GM21619 (cell line): ENCODE results near the gene SRI.
A peak's percentile ranks its signal among the peaks of the same experiment; 100 is the strongest.
"Not testable (repeated sequence)": the region's sequence is repeated elsewhere in the genome, so short reads cannot be mapped to it uniquely, and the experiment has no call there.

Experiments
- ATAC-seq: cut with Tn5 transposase; IDR thresholded peaks from one replicate; pipeline ENCODE4 v1.9.1; 2021; ENCODE audit not compliant: unreplicated experiment

SRI gene, protein sequence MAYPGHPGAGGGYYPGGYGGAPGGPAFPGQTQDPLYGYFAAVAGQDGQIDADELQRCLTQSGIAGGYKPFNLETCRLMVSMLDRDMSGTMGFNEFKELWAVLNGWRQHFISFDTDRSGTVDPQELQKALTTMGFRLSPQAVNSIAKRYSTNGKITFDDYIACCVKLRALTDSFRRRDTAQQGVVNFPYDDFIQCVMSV

DNA sequence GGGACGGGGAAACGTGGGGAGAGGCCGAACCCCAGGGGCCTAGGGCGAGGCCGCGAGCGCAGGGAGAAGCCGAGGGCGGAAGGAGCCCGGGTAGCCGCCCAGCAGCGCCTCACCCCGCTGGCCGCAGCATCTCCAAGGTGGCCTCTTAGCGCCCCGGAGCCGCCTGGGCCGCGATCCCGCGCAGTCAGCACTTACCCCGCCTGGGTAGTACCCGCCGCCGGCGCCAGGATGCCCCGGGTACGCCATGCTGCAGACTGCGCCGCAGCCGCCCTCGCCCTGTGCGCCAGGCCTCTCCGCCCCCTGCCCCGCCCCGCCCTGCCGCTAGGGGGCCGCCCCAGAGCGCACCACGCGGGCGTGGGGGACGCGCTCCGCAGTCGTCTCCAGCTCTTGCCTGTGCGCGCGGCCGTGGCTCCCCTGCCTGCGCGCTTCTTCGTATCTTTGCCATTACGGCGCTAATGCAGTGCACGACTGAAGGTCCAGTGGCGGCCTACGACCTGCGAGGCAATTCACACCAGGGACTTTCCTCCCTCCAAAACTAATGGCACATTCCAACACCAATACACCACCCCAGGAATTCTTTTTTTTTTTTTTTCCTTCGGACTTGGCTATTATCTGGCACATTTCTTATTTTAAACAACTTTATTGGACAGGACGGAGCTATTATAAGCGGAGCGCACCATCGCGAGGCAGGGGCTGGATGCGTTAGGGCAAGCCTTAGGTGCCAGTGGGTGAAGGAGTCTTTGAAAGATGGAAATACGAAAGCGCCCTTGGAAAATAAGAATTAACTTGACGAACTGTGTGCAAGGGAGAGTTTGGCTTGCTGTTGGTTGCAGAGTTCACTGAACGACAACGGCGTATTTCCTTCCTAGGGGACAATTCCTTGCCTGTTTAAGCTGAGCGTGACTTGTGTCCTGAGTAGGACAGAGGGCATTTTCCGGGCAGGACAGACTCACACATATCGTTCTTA lies at the start of gene SRI:
SRI (minus strand) TSS at position 258 of the 967 bp plus-strand sequence; CDS start at position 246, 12 bp downstream.
- peak; percentile 54 for ATAC-seq

DNA sequence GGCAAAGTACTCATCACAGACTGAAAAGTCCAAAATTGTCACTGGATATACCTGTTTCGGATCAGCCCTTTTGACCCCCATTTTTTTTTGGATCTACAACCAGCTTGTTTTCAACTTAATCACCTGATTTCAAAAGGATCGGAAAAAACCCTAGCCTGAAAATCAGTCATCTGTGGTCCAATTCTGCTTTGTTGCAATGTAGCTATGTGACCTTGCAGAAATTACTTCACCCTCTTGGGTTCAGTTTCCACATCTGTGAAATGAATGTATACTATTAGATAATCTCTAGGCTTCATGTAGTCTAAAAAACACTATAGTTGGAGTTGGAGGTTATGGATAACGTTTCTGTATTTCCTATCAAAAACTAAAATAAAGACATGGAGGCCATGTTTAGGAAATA lies 49.7 kb upstream of the SRI start:
- ATAC-seq = no peak

DNA sequence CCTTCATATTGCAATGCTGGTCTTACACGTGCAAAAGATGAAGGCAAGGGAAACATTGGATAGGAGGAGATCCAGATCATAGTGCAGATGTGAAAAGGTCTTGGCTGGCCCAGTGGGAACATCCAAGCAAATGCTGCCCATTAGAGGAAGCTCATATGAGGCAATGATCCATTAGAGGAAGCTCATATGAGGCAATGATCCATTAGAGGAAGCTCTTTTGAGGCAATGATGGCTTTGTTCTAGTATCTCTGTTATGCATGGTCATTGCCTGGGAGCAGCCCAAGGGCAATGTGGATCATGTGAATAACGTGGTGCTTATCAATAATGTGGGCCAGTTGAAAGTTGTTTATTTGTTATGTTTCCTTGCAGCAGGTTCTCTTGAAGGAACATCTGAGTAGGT lies 49.0 kb upstream of the SRI start:
- ATAC-seq = no peak

DNA sequence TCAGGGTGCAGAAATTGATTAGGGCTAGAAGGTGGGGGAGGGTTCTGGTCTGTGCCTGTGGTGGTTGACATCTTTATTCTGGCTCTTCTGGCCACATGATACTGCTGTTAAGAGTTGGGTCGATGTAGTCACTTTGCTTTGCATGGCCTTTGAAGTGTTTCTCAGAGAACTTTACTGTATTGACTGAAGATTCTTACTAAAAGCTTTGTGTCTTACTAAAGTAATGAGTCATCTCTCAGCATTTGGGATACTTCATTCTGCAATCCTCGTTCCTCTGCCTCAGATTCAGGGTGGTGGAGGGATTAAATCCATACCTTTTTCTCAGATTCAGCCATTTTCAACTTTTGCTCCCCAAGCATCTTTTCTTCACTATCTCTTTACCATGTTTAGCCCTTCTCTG lies 48.2 kb upstream of the SRI start:
- no peak for ATAC-seq

DNA sequence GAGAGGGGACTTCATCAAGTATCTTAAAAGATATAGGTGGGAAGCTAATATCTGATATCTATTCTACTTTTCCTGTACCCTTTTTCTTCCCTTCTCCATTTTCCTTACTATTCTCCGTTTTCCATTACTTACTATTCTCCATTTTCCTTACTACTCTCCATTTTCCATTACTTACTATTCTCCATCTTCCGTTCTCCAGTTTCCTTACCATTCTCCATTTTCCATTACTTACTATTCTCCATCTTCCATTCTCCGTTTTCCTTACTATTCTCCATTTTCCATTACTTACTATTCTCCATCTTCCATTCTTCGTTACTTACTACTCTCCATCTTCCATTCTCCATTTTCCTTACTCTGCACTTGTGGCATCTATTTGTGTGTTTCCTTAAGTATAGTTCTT lies 47.6 kb upstream of the SRI start:
- ATAC-seq = no peak

DNA sequence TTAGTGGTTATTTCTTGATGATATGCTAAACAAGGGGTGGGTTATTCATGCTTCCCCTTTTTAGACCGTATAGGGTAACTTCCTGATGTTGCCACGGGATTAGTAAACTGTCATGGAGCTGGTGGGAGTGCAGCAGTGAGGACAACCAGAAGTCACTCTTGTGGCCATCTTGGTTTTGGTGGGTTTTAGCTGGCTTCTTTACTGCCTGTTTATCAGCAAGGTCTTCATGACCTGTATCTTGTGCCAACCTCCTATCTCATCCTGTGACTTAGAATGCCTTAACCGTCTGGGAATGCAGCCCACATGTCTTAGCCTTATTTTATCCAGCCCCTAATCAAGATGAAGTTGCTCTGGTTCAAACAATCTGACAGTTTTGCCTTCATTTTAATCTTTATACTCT lies 45.1 kb upstream of the SRI start:
- ATAC-seq = not testable (repeated sequence)

DNA sequence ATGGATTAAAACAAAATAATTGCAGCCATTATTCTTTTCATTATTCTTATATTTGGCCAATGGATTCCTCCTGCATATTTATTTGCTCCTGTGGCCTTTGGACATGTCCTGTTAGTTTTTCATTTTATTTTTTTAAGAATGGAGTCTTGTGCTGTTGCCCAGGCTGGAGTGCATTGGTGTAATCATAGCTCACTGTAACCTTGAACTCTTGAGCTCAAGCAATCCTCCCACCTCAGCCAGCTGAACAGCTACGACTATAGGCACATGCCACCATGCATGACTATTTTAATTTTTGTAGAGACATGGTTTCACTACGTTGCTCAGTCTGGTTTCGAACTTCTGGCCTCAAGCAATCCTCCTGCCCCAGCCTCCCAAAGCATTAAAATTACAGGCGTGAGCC lies 42.7 kb upstream of the SRI start:
- ATAC-seq = no peak

DNA sequence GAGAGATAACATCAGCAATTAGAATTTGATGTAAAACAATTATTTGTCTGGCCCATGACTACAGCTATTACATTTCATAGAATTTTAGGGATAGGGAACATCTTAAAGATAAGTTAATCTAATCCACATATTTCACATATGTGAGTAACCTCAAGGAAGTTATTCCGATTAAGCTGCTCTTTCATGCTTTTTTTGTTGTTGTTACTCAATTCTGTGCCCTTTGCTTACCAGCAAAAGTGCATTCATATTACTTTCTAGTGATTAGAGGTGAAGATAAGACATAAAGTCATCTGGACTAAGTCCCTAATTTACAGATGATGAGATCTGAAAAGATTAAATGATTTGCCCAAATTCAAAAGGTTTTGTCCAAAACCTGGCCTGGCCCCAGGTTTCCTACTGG lies 40.9 kb upstream of the SRI start:
- ATAC-seq = no peak

DNA sequence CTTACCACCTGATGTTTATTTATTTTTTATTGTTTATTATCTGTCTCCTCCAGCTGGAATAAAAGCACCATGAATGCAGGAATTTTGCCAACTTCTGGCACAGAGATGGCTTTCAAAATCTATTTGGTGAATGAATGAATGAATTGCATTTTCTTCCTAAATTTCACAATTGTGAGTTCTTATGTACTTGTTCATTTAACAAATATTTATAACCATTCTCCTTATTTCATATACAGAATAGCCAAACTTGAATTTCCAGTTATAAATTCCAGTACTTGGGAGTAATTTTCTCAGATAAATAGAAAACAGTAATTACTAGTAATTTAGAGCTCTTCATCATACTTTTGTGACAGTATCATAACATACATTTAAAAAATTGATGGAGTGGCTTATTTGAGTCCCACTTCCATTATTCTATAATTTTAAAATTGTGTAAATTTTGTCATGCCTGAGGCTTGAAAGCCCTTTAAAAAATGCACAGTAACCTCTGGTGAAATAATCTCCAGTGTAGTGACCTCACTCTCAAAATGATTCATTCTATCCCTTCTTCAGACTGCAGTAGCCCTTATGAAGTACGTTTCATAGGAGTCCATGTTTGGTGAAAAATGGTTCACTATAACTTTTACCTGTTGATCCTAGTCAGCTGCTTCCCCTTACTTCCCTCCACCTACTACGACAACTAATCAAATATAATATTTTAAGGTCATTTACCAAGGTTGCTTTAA lies 40.0 kb upstream of the SRI start:
- ATAC-seq = no peak

DNA sequence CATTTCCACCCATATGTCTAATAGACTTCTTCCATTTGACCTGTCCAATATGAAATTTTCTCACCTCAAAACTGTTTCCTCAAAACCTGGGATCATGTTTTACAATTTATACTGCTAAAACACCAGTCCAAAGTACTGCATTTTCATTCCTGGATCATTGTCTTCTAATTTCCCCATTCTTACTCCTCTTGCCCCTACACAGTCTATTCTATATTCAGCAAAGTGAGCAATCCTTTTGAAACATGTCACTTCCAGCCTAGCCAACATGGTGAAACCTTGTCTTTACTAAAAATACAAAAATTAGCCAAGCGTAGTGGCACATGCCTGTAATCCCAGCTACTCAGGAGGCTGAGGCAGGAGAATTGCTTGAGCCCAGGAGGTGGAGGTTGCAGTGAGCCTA lies 38.5 kb upstream of the SRI start:
- not testable (repeated sequence) for ATAC-seq

DNA sequence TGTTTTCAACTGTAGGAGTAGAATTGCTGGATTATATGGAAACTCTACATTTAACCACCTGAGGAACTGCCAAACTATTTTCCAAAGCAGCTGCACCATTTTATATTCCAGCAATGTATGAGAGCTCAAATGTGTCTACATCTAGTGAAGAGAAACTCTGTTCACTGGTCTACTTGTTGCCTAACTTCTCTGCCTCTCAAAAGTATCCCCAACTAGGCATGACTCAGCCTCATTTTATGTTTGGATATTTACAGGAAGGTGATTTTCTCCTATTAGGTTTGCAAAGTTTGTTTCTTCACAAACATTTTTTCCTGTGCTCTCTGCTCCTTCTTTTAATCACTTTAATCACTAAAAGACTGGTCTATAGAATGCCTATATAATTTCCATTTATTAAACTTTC lies 37.1 kb upstream of the SRI start:
- ATAC-seq = no peak

DNA sequence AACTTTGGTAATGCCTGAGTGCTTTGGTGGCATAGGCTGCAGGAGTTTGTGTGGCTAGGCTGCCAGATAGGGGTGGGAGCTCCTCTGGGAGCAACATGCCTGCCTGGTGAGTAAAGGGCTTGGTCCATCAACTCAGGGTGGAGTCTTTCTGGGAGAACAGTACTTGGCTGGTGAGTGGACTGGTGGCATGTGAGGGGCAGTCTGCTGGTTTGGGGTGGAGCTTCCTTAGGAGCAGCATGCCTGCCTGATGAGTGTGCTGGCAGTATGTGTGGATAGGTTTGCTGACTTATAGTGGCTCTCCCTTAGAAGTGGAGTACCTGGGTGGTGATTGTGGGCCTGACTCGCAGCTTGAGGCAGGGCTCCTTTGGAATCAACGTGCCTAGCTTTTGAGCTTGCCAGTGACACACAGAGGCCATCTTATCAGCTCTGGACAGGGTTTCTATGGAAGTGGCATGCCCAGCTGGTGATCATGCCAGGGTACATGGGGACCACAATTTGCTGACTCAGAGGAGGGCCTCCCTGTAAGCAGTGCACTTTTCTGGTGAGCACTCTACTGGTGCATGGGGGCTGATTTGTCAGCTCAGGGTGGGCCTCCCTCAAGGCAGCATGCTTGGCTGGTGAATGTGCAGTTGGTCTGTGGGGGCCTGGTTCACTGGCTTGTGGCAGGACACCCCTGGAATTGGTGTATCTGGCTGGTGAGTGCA lies 35.0 kb upstream of the SRI start:
- ATAC-seq = no peak

DNA sequence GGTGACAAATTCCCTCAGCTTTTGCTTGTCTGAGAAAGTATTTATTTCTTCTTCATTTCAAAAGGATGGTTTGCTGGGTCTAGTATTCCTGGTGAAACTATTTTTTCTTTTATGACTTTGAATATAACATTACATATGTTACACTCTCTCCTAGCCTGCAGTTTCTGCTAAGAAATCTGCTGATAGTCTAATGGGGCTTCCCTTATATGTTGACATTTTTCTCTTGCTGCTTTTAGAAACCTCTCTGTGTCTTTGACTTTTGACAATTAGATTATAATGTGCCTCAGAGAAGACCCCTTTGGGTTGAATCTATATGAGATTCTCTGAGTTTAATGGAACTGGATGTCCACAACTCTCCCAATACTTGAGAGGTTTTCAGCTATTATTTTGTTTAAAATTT lies 33.8 kb upstream of the SRI start:
- no peak for ATAC-seq

DNA sequence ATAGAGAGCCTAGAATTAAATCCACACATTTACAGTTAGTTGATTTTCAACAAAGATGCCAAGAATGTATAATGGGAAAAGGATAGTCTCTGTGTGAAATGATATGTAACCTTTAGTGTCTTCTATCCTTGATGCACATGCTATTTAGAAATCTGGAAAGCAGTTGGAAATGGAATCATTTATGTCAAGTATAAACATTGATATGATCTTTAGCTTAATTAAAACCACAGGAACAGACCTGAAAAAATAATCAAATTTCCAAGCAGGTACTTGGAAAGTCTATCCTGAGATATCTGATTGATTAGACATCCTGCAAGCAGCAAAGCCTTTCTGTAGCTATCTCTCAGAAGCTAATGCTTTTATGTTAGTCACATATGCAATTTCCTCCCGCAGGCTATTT lies 24.4 kb upstream of the SRI start:
- ATAC-seq = no peak

DNA sequence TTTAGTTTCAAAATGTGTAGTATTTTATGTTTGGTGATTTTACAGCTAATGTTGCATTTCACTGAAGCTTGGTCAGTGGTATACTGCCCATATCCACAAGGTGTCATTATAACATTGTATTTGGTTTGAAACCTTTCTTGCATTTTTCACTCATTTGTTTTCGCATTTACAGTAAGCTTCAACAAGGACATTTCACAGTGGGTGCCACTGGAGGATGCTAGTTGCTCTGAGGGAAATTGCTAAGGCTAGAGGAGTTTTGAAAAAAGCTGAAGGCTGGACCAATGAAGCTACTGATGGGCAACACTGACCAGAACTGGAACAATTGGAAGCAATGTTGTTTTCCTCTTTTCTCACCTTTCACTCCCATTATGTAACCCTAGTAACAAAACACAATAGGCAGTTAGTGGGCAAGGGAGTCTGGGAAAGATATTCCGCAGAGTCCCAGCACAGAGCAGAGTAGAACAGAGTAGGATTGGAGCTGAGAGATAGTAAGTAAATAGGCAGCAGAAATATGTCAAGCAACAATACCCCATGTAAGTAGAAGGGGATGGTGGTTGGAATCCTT lies 23.6 kb upstream of the SRI start:
- ATAC-seq = peak; percentile 80

DNA sequence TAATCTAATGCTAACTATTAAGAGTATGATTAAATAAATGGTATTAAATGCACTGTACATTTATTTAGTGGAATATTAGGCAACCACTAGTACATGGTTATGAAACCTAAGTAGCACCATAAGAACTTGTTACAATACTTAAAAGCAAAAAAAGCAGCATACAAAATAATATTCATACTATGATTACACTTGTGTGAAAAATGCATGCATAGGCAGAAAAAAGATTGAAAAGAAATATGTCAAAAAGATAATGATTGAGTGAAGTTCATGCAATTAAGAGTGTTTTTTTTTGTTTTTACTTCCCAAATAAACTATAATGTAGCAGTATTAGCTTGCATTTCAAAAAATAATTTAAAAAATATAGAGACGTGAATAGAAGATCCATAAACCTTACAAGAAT lies 20.0 kb upstream of the SRI start:
- ATAC-seq = no peak

DNA sequence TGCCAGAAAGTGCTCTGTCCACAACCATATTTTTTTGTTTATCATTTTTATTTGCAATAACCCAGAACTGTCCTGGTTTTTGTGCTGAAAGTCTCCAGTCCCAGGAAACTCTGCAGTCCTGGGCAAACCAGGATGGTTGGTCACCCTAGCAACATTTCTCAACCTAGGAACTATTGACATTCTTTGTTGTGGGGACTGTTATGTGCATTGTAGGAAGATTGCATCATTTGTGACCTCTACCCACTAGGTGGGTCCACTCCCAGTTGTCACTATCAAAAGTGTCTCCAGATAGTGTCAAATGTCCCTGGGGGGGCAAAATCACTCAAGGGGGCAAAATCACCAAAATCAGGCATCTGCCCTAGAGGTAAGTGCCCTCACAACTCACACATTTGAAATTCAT lies 14.0 kb upstream of the SRI start:
- no peak for ATAC-seq

DNA sequence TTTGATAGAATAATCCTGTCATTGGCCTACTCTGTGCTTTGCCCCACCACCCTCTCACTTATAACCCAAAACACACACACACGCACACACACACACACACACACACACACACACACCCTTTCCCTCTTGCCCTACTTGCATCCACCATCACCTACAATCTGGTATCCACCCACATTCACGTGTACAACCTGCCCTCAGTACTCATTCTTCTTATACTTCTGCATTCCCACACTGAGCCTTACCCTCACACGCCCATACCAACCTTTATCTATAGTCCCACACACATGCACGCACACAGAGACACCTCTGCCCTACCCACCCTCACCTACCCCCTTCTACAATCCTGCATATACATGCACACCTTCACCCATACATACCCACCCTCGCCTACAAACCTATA lies 10.8 kb upstream of the SRI start:
- no peak for ATAC-seq

DNA sequence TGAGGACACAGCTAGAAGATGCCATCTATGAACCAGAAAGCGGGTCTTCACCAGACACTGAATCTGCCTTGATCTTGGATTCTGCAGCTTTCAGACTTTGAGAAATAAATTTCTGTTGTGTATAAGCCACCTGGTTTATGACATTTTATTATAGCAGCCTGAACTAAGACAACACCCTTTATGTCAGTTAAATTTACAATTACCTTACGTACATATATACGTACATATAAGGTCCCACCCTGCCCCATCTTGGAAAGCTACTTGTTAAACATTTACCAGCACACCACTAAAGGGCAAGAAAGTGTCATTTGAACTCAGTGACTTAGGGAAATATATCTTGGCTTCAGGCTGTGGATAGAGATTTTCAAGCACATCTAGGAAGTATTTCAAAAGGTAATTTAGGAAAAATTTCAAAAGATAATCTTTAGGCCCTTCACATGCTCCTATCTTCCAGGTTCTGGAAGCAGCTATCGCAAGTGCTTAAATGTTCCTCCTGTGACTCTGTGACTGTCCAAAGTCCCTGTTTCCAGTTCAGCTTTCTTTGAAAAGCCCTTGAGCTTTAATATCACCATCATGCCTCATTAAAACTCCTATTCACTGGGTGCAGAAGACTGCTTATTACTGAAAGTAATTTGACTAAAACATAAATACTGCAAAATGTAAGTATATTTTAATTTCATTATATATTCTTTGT lies 9.6 kb upstream of the SRI start:
- no peak for ATAC-seq

DNA sequence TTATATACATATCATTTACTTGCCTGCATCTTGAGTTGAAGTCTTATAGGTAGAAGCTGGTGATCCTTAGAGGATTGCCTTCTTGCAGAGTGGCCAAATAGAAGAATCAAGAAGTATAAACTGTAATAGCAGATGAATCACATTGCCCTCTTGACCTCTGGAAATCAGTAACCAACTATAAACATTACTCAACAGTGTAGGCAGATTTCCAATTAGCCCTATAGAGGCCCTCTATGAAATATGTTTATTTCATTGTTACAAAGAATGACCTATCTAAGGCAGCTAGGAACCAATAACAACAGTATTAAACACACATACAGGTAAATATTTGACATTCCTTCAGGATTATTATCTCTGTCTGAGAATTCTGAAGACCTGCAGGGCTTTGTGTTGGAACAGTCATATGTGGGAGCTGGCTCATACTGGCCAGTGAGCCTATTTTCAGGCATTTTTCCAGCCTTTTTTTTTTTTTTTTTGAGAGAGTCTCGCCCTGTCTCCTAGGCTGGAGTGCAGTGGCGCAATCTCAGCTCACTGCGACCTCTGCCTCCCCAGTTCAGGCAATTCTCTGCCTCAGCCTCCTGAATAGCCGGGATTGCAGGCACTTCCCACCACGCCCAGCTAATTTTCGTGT lies 7.2 kb upstream of the SRI start:
- ATAC-seq = no peak
